Naive thymus-derived CD8-positive, alpha-beta T cell (primary cell): Measurements from ENCODE around the gene ARID1B. TPM values are rescaled to one million over a fixed set of nuclear protein-coding genes. Genes with fewer than 3 reads are reported as not detected.
"Not testable (repeated sequence)": the region's sequence is repeated elsewhere in the genome, so short reads cannot be mapped to it uniquely, and the experiment has no call there.

Source experiments
- ATAC-seq, 2 donors: fragments of 150-1000 bp; cut with Tn5 transposase in 1 of 2; sonication (Bioruptor Pico), chemical (Tn5 transposase) in 1 of 2; 1 replicate in 1 of 2; 2 replicates in 1 of 2; pipeline ENCODE4 v1.10.0; 2021; ENCODE audit warnings: mild to moderate bottlenecking in 2 of 2, moderate library complexity in 2 of 2
- POLR2A ChIA-PET: fragments of 350-600 bp; sonication (Branson Sonifier 250); formaldehyde crosslinking; loops from one replicate; lab custom pipeline; 2021; ENCODE audit warnings: antibody characterized with exemption; lab: Charles Lee
- DNase-seq, 10 donors: peaks; one replicate each; pipeline versions ENCODE4 v3.0.0 to v3.0.0-alpha.2; 2020 to 2022
- H3K27ac Mint-ChIP-seq, 10 donors: one replicate each; pipeline ENCODE4 v1.8.0; 2020 to 2022; ENCODE audit warnings: mild to moderate bottlenecking in 10 of 10, mixed read lengths in 10 of 10, moderate library complexity in 4 of 10, inconsistent platforms in 1 of 10
- H3K27me3 Mint-ChIP-seq, 5 donors: one replicate each; pipeline ENCODE4 v1.8.0; 2021 to 2022; ENCODE audit warnings: mixed read lengths in 5 of 5
- H3K36me3 Mint-ChIP-seq, 3 donors: one replicate each; pipeline ENCODE4 v1.8.0; 2020 to 2022; ENCODE audit warnings: mixed read lengths in 3 of 3, mild to moderate bottlenecking in 2 of 3, inconsistent platforms in 1 of 3
- H3K4me1 Mint-ChIP-seq, 4 donors: one replicate each; pipeline ENCODE4 v1.8.0; 2021 to 2022; ENCODE audit warnings: mixed read lengths in 4 of 4
- H3K4me3 Mint-ChIP-seq, 10 donors: one replicate each; pipeline ENCODE4 v1.8.0; 2020 to 2022; ENCODE audit warnings: mild to moderate bottlenecking in 10 of 10, mixed read lengths in 10 of 10, moderate library complexity in 6 of 10, inconsistent platforms in 1 of 10
- H3K9me3 Mint-ChIP-seq, 9 donors: one replicate each; pipeline ENCODE4 v1.8.0; 2020 to 2022; ENCODE audit warnings: mixed read lengths in 9 of 9, mild to moderate bottlenecking in 3 of 9, inconsistent platforms in 1 of 9, moderate library complexity in 1 of 9
- polyA plus RNA-seq, 3 donors: library from polyadenylated mRNA; unstranded; fragments of 300-500 nt; fragmentation: Illumina TruSeq; gene quantifications; one replicate each; pipeline ENCODE4 v1.2.3, GENCODE V29; 2021
- total RNA-seq, 8 experiments: library from RNA in 2 of 8; stranded (reverse) in 2 of 8; gene quantifications; one replicate each; pipeline ENCODE4 v1.2.3 and lab custom pipeline; 2021 to 2026

ARID1B gene
- total and polyA plus RNA-seq, 5 experiments from 2014 or later = 9.0 to 122 (median 18.6) TPM

- H3K4me1 Mint-ChIP-seq = peaks cover 3 to 11% (median 9%) of the 10 kb centered on the region in 4 donors
- POLR2A ChIA-PET = no interaction called here
- H3K27ac Mint-ChIP-seq = no peak overlapping the region
- DNase-seq = no peak
- H3K4me3 Mint-ChIP-seq = no peak overlapping the region
- peaks cover 5 to 64% (median 12%) of the 10 kb centered on the region in 3 donors for H3K36me3 Mint-ChIP-seq
- no peaks in the 10 kb centered on the region for H3K27me3 Mint-ChIP-seq
- no peaks in the 10 kb centered on the region for H3K9me3 Mint-ChIP-seq
- no peak for ATAC-seq
These were observed 356.7 kb downstream of the ARID1B start for GRCh38 chr6:157133856-157134255.

GRCh38 chr6:157134402-157135047 is 357.3 kb downstream of the ARID1B start:
- POLR2A ChIA-PET = no interaction called here
- peaks cover 5 to 64% (median 12%) of the 10 kb centered on the region in 3 donors for H3K36me3 Mint-ChIP-seq
- H3K27ac Mint-ChIP-seq = peak overlapping the region in 2 of 10 donors; percentile 8 to 28
- H3K4me3 Mint-ChIP-seq = no peak overlapping the region
- no peaks in the 10 kb centered on the region for H3K27me3 Mint-ChIP-seq
- no peak for ATAC-seq
- no peaks in the 10 kb centered on the region for H3K9me3 Mint-ChIP-seq
- DNase-seq = no peak
- peaks cover 2 to 7% (median 5%) of the 10 kb centered on the region in 4 donors for H3K4me1 Mint-ChIP-seq

GRCh38 chr6:157135691-157136090 is 358.5 kb downstream of the ARID1B start:
- no peaks in the 10 kb centered on the region for H3K27me3 Mint-ChIP-seq
- no peak overlapping the region for H3K4me3 Mint-ChIP-seq
- H3K4me1 Mint-ChIP-seq = peaks cover 0 to 6% (median 3%) of the 10 kb centered on the region in 4 donors
- DNase-seq (no peak), ATAC-seq (no peak)
- H3K9me3 Mint-ChIP-seq = no peaks in the 10 kb centered on the region
- POLR2A ChIA-PET = no interaction called here
- H3K36me3 Mint-ChIP-seq = peaks cover 5 to 67% (median 12%) of the 10 kb centered on the region in 3 donors
- H3K27ac Mint-ChIP-seq = peak overlapping the region in 3 of 10 donors; percentile 21 to 80 (median 48)

- ATAC-seq (no peak), DNase-seq (no peak)
- Mint-ChIP-seq H3K27ac (peak overlapping the region in 4 of 10 donors; percentile 1 to 20 (median 12)), H3K4me3 (no peak overlapping the region), H3K36me3 (peaks cover 5 to 57% (median 8%) of the 10 kb centered on the region in 3 donors), H3K9me3 (no peaks in the 10 kb centered on the region), H3K27me3 (no peaks in the 10 kb centered on the region), H3K4me1 (peaks cover 0 to 2% (median 0%) of the 10 kb centered on the region in 4 donors)
- POLR2A ChIA-PET = no interaction called here
These were observed 360.3 kb downstream of the ARID1B start for GRCh38 chr6:157137501-157137900.

GRCh38 chr6:157139054-157139708 is 362.0 kb downstream of the ARID1B start:
- peaks cover 5 to 49% (median 8%) of the 10 kb centered on the region in 3 donors for H3K36me3 Mint-ChIP-seq
- peak overlapping the region in 2 of 10 donors; percentile 10 to 18 for H3K4me3 Mint-ChIP-seq
- peak overlapping the region in 1 of 10 donors; percentile 20 for H3K27ac Mint-ChIP-seq
- no peaks in the 10 kb centered on the region for H3K9me3 Mint-ChIP-seq
- ATAC-seq (peak in 1 of 2 donors; percentile 42), DNase-seq (no peak)
- POLR2A ChIA-PET = no interaction called here
- peaks cover 0 to 16% (median 6%) of the 10 kb centered on the region in 4 donors for H3K4me1 Mint-ChIP-seq
- no peaks in the 10 kb centered on the region for H3K27me3 Mint-ChIP-seq

- Mint-ChIP-seq H3K27me3 (no peaks in the 10 kb centered on the region), H3K9me3 (no peaks in the 10 kb centered on the region), H3K4me1 (peaks cover 12 to 42% (median 20%) of the 10 kb centered on the region in 4 donors), H3K27ac (peak overlapping the region in 4 of 10 donors; percentile 51 to 74 (median 60)), H3K36me3 (peaks cover 0 to 35% (median 5%) of the 10 kb centered on the region in 3 donors), H3K4me3 (peak overlapping the region in 2 of 10 donors; percentile 8)
- DNase-seq = peak in 2 of 10 donors; percentile 7 to 28
- POLR2A ChIA-PET = no interaction called here
- no peak for ATAC-seq
These were observed 366.2 kb downstream of the ARID1B start for GRCh38 chr6:157143171-157143889.

- Mint-ChIP-seq H3K36me3 (peaks cover 5 to 43% (median 5%) of the 10 kb centered on the region in 3 donors), H3K27me3 (no peaks in the 10 kb centered on the region), H3K4me3 (no peak overlapping the region), H3K4me1 (peaks cover 12 to 43% (median 21%) of the 10 kb centered on the region in 4 donors), H3K27ac (peak overlapping the region in 1 of 10 donors; percentile 51), H3K9me3 (no peaks in the 10 kb centered on the region)
- POLR2A ChIA-PET = no interaction called here
- ATAC-seq (no peak), DNase-seq (no peak)
These were observed 367.0 kb downstream of the ARID1B start for GRCh38 chr6:157143890-157144798.

GRCh38 chr6:157144859-157145568 is 367.8 kb downstream of the ARID1B start:
- H3K4me3 Mint-ChIP-seq = no peak overlapping the region
- H3K4me1 Mint-ChIP-seq = peaks cover 12 to 43% (median 20%) of the 10 kb centered on the region in 4 donors
- DNase-seq (no peak), ATAC-seq (no peak)
- H3K27me3 Mint-ChIP-seq = no peaks in the 10 kb centered on the region
- no peaks in the 10 kb centered on the region for H3K9me3 Mint-ChIP-seq
- POLR2A ChIA-PET = no interaction called here
- H3K36me3 Mint-ChIP-seq = peaks cover 5 to 46% (median 5%) of the 10 kb centered on the region in 3 donors
- peak overlapping the region in 4 of 10 donors; percentile 8 to 51 (median 38) for H3K27ac Mint-ChIP-seq

GRCh38 chr6:157145656-157146285 is 368.6 kb downstream of the ARID1B start:
- no peak for ATAC-seq
- Mint-ChIP-seq H3K9me3 (no peaks in the 10 kb centered on the region), H3K36me3 (peaks cover 5 to 45% (median 5%) of the 10 kb centered on the region in 3 donors), H3K4me1 (peaks cover 12 to 43% (median 20%) of the 10 kb centered on the region in 4 donors), H3K27ac (peak overlapping the region in 4 of 10 donors; percentile 10 to 52 (median 48)), H3K27me3 (no peaks in the 10 kb centered on the region), H3K4me3 (peak overlapping the region in 1 of 10 donors; percentile 0)
- DNase-seq = no peak
- POLR2A ChIA-PET = no interaction called here

- Mint-ChIP-seq H3K27ac (peak overlapping the region in 2 of 10 donors; percentile 9 to 37), H3K4me3 (peak overlapping the region in 1 of 10 donors; percentile 2), H3K36me3 (peaks cover 5 to 55% (median 5%) of the 10 kb centered on the region in 3 donors), H3K4me1 (peaks cover 16 to 53% (median 31%) of the 10 kb centered on the region in 4 donors)
- ATAC-seq, H3K27me3 Mint-ChIP-seq, POLR2A ChIA-PET, H3K9me3 Mint-ChIP-seq: not testable (repeated sequence)
- peak in 1 of 10 donors; percentile 8 for DNase-seq
These were observed 370.2 kb downstream of the ARID1B start for GRCh38 chr6:157147054-157148026.
